Thoracic aorta (tissue), 2 donors: Measurements from ENCODE around the gene PHF2. TPM values are rescaled to one million over a fixed set of nuclear protein-coding genes. Genes with fewer than 3 reads are reported as not detected.

Experiments
- ATAC-seq: fragments of 150-250 bp; one replicate; pipeline ENCODE4 v1.8.0; 2017; ENCODE audit warnings: low read depth; ENCODE audit not compliant: insufficient number of reproducible peaks, low FRiP score
- DNase-seq: peaks from one replicate; pipeline ENCODE4 v3.0.0-alpha.2; 2020; ENCODE audit warnings: low spot score
- H3K27ac ChIP-seq, 2 donors: fragments of 200-600 bp; sonication (generic); 1 replicate in 1 of 2; 2 replicates in 1 of 2; pipeline ENCODE4 v1.5.1; 2016; ENCODE audit warnings: mild to moderate bottlenecking in 2 of 2, moderate library complexity in 2 of 2
- H3K27me3 ChIP-seq: fragments of 200-600 bp; sonication (generic); replicated peaks from 2 replicates; pipeline ENCODE4 v1.6.0; 2016; ENCODE audit warnings: mild to moderate bottlenecking; ENCODE audit not compliant: insufficient read depth
- H3K36me3 ChIP-seq: fragments of 200-600 bp; sonication (generic); one replicate; pipeline ENCODE4 v1.5.1; 2016
- H3K4me1 ChIP-seq, 2 donors: fragments of 200-600 bp; sonication (generic); 1 replicate in 1 of 2; 2 replicates in 1 of 2; pipeline versions ENCODE4 v1.5.1 to v1.6.0; 2016; ENCODE audit warnings: low read depth in 2 of 2, mild to moderate bottlenecking in 1 of 2; ENCODE audit not compliant: control insufficient read depth in 1 of 2
- H3K4me3 ChIP-seq: fragments of 200-600 bp; sonication (generic); 2 replicates; pipeline ENCODE4 v1.5.1; 2016; ENCODE audit warnings: mild to moderate bottlenecking
- H3K9me3 ChIP-seq: fragments of 200-600 bp; sonication (generic); 2 replicates; pipeline ENCODE4 v1.5.1; 2016
- total RNA-seq, 2 donors: library from RNA; depleted of rRNA; stranded (reverse); fragments of >200 nt; gene quantifications; one replicate each; pipeline versions ENCODE4 v1.1.0 to v1.2.3, GENCODE V29; 2016
- TF ChIP-seq, protein P1 (sequence below): fragments of 200-600 bp; sonication (generic); IDR thresholded peaks from one replicate; pipeline ENCODE4 v1.5.1; 2019; ENCODE audit warnings: antibody characterized with exemption

The PHF2 gene
- total RNA-seq, 2 donors from 2014 or later = 29.9 to 36.6 TPM

DNA sequence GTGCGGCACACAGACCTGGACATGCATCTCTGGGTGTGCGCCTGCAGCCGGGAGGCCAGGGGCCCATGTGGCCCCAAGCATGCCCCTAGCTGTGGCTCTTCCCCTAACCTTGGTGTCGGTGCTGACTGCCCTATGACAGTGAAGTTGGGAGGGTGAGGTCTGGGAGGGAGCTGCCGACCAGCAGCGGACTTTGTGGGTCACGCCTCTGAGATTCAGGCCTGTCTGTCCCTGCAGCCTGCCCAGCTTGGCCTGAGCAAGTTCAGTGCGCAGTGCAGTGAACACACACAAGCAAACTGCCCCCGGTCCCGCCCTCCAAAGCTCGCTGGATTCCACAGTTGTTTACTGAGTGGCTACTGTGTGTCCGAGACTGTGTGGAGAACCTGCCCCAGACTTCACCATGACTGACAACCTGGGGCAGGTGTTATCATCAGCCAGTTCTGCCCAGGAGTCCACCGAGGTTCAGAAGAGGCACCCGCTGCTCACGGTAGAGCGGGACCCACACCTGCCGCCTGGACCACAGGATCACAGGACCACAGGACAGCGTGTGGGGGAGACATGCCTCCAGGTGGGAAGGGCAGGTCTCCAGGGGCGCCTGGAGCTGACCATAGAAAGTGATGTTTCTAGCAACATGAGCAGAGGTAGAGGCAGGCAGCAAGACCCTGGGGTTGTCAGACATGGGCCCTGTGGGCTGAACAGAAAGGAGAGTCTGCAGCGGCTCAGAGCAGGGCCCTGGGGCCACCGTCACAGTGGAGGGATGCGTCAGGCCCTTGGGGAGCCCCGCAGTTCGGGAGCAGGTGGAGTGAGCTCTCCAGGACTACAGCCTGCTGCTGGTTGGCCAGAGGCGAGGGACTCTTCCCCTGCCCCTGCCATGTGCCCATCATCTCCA lies 105.1 kb downstream of the PHF2 start:
- Histone ChIP-seq H3K9me3 (no peaks in the 10 kb centered on the region), H3K27ac (no peak overlapping the region), H3K36me3 (peaks cover 18% of the 10 kb centered on the region), H3K27me3 (no peaks in the 10 kb centered on the region), H3K4me3 (no peak overlapping the region), H3K4me1 (no peaks in the 10 kb centered on the region)
- ATAC-seq (no peak), DNase-seq (no peak)
- TF ChIP-seq, protein P1, sequence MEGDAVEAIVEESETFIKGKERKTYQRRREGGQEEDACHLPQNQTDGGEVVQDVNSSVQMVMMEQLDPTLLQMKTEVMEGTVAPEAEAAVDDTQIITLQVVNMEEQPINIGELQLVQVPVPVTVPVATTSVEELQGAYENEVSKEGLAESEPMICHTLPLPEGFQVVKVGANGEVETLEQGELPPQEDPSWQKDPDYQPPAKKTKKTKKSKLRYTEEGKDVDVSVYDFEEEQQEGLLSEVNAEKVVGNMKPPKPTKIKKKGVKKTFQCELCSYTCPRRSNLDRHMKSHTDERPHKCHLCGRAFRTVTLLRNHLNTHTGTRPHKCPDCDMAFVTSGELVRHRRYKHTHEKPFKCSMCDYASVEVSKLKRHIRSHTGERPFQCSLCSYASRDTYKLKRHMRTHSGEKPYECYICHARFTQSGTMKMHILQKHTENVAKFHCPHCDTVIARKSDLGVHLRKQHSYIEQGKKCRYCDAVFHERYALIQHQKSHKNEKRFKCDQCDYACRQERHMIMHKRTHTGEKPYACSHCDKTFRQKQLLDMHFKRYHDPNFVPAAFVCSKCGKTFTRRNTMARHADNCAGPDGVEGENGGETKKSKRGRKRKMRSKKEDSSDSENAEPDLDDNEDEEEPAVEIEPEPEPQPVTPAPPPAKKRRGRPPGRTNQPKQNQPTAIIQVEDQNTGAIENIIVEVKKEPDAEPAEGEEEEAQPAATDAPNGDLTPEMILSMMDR = no peak

DNA sequence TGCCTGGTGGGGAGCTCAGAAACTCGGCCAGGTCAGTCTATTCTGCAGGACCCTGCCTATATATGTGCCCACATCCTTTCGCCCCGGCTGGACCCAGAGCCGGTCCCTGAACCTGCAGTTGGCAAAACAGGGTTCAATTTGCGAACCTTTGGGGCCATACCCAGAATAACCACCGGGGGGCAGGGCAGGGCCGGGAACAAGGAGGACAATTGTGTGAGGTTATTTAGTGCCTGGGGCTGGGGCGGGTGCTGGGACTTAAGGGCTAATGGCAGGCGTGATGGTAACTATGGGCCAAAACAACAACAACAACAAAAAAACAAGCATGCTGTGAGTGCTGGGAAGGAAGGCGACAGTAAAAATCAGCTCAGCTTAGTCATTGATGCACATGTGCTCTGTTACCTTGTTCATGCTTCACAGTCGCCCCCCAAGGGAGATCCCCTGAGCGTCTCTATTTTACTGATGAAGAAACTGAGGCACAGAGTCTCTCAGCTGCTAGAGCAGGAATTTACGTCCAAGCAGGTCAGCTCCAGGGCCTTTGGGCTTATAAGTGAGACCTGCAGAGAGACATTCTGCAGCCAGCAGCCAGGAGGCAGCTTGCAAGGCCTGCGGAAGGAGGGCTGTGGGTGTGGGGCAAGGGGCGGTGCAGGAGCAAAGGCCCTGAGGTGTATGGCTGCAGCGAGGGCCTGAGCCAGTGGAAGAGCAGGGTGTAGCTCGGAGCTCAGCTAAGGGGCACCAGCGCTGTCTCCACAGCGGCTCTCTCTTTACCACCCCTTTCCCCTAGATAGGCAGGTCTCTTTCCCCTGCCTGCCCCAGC lies 106.0 kb downstream of the PHF2 start:
- Histone ChIP-seq H3K27me3 (no peaks in the 10 kb centered on the region), H3K36me3 (peaks cover 10% of the 10 kb centered on the region), H3K9me3 (no peaks in the 10 kb centered on the region), H3K4me1 (no peaks in the 10 kb centered on the region), H3K27ac (no peak overlapping the region), H3K4me3 (no peak overlapping the region)
- TF ChIP-seq, protein P1 = peak; percentile 78
- DNase-seq (no peak), ATAC-seq (no peak)

DNA sequence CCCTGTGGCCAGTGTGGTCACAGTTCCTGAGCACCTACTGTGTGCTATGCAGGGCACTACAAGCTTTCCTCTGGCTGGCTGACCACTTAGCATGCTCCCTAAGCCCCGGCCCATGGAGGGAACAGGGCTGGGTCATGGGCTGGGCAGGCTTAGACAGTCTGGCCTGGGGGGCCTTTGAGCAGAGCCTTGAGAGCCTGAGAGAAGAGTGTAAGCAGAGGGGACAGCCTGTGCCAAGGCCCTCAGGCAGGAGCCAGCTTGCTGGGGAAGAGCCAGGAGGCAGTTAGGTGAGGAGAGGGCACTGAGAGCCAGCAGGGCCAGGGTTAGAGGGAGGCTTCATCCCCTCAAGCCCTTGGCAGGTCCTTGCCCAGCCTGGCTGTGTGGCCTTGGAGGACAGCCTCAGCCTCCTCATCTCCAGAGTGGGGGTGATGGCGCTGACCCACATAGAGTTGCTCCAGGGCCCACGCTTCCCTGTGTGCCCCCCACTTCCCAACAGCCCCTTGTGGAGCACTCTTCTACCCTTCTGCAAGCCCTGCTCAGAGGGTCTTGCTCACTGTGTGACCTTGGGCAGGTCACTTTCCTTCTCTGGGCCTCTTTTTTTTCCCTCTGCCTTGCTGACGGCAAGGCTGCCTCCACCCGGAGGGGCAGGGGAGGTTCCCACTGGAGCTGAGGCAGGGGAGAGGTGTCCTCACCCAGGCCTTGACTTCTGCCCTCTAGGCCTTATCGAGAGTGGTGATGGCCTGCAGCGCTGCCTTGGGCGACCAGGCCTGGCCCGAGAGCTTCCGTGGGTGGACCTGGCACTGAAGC lies 107.1 kb downstream of the PHF2 start:
- Histone ChIP-seq H3K4me3 (no peak overlapping the region), H3K36me3 (no peaks in the 10 kb centered on the region), H3K27ac (no peak overlapping the region), H3K9me3 (peaks cover 4% of the 10 kb centered on the region), H3K27me3 (no peaks in the 10 kb centered on the region), H3K4me1 (no peaks in the 10 kb centered on the region)
- TF ChIP-seq, protein P1 = no peak
- DNase-seq (no peak), ATAC-seq (no peak)

DNA sequence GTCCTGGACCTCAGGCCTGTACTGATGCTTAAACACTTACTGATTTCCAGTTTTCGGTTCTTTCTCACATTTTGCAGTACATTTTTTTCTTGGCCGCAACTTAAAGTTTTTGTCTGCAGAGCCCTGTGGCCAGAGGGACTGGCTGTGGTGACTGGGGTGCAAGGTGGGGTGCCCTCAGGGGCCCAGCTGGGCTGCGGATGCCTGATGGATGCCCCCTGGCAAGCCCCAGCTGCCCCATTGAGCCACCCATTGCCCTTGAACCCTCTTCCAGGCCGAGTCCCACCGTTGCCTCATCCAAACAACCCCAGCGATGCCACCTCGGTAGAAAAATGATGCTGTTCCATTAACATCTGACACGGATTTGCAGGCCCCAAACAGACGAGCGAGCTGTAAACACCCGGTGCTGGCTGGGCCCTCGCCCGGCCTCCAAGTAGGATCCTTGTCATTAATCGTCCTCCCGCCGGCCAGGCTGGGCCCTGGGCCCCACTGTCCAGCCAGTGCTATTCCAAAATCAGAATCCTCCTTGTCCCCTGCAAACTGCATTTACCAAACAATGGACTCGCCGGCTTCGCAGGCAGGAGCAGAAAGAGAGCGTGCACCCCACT lies 107.9 kb downstream of the PHF2 start:
- no peak for ATAC-seq
- Histone ChIP-seq H3K27me3 (no peaks in the 10 kb centered on the region), H3K27ac (no peak overlapping the region), H3K36me3 (no peaks in the 10 kb centered on the region), H3K4me3 (no peak overlapping the region), H3K9me3 (peaks cover 9% of the 10 kb centered on the region), H3K4me1 (no peaks in the 10 kb centered on the region)
- no peak for DNase-seq
- TF ChIP-seq, protein P1 = no peak
